ENCODE results near the gene KIAA2012. TPM values are rescaled to one million over a fixed set of nuclear protein-coding genes. Genes with fewer than 3 reads are reported as not detected.
A peak's percentile ranks its signal among the peaks of the same experiment; 100 is the strongest.

Gene KIAA2012
- total and polyA plus RNA-seq, 2 of the 8 experiments (the other 6 are each of a cell fraction or from before 2014, with no cell fraction given): not detected

DNA sequence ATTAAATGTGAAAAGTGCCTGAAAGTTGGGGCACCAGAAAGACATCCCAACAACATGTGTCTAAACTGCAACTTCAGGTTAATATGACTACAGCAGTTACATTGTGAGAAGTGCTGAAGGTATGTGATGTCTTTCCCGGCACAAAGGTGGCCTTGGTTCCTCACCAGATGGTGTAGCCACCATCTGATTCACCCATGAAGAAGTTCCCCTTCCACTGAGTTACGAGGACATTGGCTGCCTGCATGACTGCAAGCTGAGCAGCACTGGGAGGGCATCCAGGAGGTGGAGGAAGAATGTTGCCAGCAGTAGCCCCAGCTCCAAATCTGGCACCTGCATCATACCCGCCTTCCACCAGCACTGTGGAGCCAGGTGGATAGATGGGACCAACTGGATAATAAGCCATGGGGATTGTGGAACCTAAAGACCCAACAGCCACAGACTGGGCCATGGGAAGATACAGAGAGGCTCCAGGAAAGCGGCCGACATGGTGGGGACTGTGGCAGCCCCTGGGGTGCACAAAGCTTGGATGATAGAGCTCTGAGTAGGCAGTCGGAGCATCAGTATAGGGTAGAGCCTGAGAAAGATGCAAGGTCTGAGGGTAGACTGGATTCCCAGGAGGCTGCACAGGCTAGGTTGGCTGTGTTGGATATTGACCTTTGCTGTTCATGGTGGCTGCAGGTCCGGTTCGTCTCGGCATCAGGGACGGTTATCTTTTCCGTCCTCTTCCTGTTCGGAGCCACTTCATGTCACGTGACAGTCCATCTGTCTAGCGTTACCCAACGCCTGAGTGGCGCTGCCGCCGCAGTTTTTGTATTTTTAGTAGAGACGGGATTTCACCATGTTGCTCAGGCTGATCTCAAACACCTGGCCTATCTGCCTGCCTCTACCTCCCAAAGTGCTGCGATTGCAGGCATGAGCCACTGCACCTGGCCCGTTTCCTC, 128.4 kb downstream of the KIAA2012 start:
- Histone ChIP-seq H3K4me1 (replicated peaks in 1 of 4; ENCODE audit: control insufficient read depth in 3 of 4, insufficient read depth in 4 of 4, low read length in 3 of 4) (no peaks in the 10 kb centered on the region), H4K8ac (ENCODE audit: extremely low read depth, insufficient read depth, low read length) (peak overlapping the region; percentile 23; the same call in 1 of the 2 replicates), H3K9me3 (ENCODE audit: insufficient read depth in 2 of 2, low read depth in 1 of 2, low read length in 1 of 2) (no peaks in the 10 kb centered on the region), H3K4me2 (ENCODE audit: insufficient read depth in 1 of 2, low read depth in 2 of 2, low read length in 2 of 2) (no peak overlapping the region), H3K14ac (ENCODE audit: insufficient read length) (no peak overlapping the region), H2BK12ac (ENCODE audit: low read depth, low read length) (no peak overlapping the region), H2AK5ac (ENCODE audit: low read depth, low read length) (no peak overlapping the region), H3K4me3 (ENCODE audit: extremely low read depth in 1 of 4, insufficient read depth in 2 of 4, low read depth in 3 of 4, low read length in 4 of 4) (no peak overlapping the region), H4K5ac (ENCODE audit: insufficient read length, low read depth, low read length) (no peak overlapping the region), H2BK5ac (ENCODE audit: low read depth, low read length) (no peak overlapping the region), H3K4ac (replicated peaks; ENCODE audit: insufficient read length, low read depth, low read length) (no peak overlapping the region), H4K91ac (replicated peaks; ENCODE audit: insufficient read length, low read length) (no peak overlapping the region), H4K20me1 (replicated peaks in 1 of 2; ENCODE audit: control insufficient read depth in 1 of 2, insufficient read depth in 2 of 2, low read length in 2 of 2) (no peaks in the 10 kb centered on the region), H3K9ac (replicated peaks in 1 of 4; ENCODE audit: extremely low read depth in 1 of 4, low read depth in 3 of 4, low read length in 3 of 4) (no peak overlapping the region), H3K18ac (ENCODE audit: extremely low read depth, low read length) (no peak overlapping the region), H3K27me3 (replicated peaks in 1 of 4; ENCODE audit: control insufficient read depth in 3 of 4, extremely low read depth in 1 of 4, insufficient read depth in 3 of 4, low read length in 3 of 4) (no peaks in the 10 kb centered on the region), H3K56ac (replicated peaks; ENCODE audit: insufficient read length, low read depth, low read length) (no peak overlapping the region), H2BK120ac (replicated peaks; ENCODE audit: low read depth, low read length) (no peak overlapping the region), H3K79me2 (ENCODE audit: control insufficient read depth in 1 of 2, insufficient read depth in 2 of 2, low read length in 2 of 2) (no peaks in the 10 kb centered on the region), H3K27ac (ENCODE audit: low read depth, low read length) (no peak overlapping the region), H3K23me2 (ENCODE audit: low read depth, low read length) (no peaks in the 10 kb centered on the region), H2BK15ac (ENCODE audit: low read length) (no peak overlapping the region), H3K36me3 (ENCODE audit: control insufficient read depth in 2 of 4, insufficient read depth in 4 of 4, low read length in 3 of 4) (peaks cover 0 to 22% (median 3%) of the 10 kb centered on the region in 4 experiments; a peak in 3 of 8 replicates), H2BK20ac (ENCODE audit: low read length) (no peak overlapping the region), H2AFZ (ENCODE audit: low read length) (no peak overlapping the region), H3K79me1 (ENCODE audit: low read depth, low read length) (peaks cover 4% of the 10 kb centered on the region; the same call in 1 of the 2 replicates), H3K23ac (ENCODE audit: insufficient read length) (no peak overlapping the region)
- POLR2A ChIA-PET (ENCODE audit: partially characterized antibody): interaction anchor here (0.7 to 0.8 kb wide), 2 partner anchors 8 to 36 kb away, joined by 3 read pairs; no protein-coding TSS in a partner anchor
- CTCF ChIA-PET (ENCODE audit: partially characterized antibody): interaction anchor here (1.8 kb wide), 1 partner anchor 10 kb away, joined by 5 read pairs; no protein-coding TSS in a partner anchor
- TF ChIP-seq, protein P1, sequence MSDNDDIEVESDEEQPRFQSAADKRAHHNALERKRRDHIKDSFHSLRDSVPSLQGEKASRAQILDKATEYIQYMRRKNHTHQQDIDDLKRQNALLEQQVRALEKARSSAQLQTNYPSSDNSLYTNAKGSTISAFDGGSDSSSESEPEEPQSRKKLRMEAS (IDR thresholded peaks at IDR 0.05): no peak
- no peak for TF ChIP-seq CTBP2 (IDR thresholded peaks at IDR 0.05; ENCODE audit: borderline replicate concordance, insufficient read depth, insufficient read length, low read length)
- TF ChIP-seq RAD21 (IDR thresholded peaks at IDR 0.05 in 1 of 2, conservative IDR thresholded peaks at IDR 0.05 in 1 of 2; ENCODE audit: low read depth in 2 of 2, low read length in 2 of 2): no peak
- TF ChIP-seq, protein P2, sequence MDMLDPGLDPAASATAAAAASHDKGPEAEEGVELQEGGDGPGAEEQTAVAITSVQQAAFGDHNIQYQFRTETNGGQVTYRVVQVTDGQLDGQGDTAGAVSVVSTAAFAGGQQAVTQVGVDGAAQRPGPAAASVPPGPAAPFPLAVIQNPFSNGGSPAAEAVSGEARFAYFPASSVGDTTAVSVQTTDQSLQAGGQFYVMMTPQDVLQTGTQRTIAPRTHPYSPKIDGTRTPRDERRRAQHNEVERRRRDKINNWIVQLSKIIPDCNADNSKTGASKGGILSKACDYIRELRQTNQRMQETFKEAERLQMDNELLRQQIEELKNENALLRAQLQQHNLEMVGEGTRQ (IDR thresholded peaks at IDR 0.05; ENCODE audit: low read length): no peak
- no peak for TF ChIP-seq JUND (IDR thresholded peaks at IDR 0.05; ENCODE audit: low read length)
- no peak for TF ChIP-seq EP300 (IDR thresholded peaks at IDR 0.05; ENCODE audit: borderline replicate concordance in 1 of 2, low read depth in 2 of 2, low read length in 2 of 2)
- no peak for TF ChIP-seq SP4 (IDR thresholded peaks at IDR 0.05; ENCODE audit: low read length)
- TF ChIP-seq SAP30 (IDR thresholded peaks at IDR 0.05; ENCODE audit: insufficient read depth, insufficient replicate concordance, low read length): no peak
- no peak for FAIRE-seq
- no peak for DNase-seq (ENCODE audit: low read depth in 1 of 2, low spot score in 2 of 2)
- 89% methylated on average over 21 of the region's 21 CpGs; no CpG with 5 or more reads in 1 of the 2 experiments for WGBS, 2 experiments (ENCODE audit: extremely low coverage in 1 of 2, insufficient coverage in 1 of 2, insufficient read length in 1 of 2, insufficient replicate concordance in 2 of 2, low coverage in 1 of 2, low lambda C conversion rate in 2 of 2, missing lambda C conversion rate in 1 of 2)

Data from H1 (cell line).